GM12874 (cell line): ENCODE data around the gene NEK3.

Experiments
- TF ChIP-seq, protein P1 (sequence below): IDR thresholded peaks from 2 replicates; pipeline ENCODE4 v1.5.1; 2011; ENCODE audit warnings: low read depth, mild to moderate bottlenecking, control low read depth, low read length, moderate library complexity; ENCODE audit not compliant: insufficient read depth

NEK3 gene

DNA sequence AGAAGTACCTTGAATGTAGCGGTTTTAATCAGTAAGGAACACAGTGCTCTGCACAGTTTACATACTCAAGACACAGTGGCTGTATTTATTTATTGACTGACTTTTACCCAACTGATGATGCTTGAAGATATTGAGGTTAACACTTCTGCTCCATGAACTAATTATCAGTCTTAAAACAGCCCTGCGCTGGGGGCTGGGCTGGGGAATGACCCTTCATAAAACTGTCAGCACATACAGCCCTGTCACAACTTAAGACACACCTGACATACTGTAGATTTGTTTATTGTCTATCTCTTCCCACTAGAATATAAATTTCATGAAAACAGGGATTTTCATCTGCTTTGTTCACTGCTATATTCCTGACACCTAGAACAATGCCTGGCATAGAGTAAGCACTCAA is 41.3 kb downstream of the NEK3 start:
- TF ChIP-seq, protein P1, sequence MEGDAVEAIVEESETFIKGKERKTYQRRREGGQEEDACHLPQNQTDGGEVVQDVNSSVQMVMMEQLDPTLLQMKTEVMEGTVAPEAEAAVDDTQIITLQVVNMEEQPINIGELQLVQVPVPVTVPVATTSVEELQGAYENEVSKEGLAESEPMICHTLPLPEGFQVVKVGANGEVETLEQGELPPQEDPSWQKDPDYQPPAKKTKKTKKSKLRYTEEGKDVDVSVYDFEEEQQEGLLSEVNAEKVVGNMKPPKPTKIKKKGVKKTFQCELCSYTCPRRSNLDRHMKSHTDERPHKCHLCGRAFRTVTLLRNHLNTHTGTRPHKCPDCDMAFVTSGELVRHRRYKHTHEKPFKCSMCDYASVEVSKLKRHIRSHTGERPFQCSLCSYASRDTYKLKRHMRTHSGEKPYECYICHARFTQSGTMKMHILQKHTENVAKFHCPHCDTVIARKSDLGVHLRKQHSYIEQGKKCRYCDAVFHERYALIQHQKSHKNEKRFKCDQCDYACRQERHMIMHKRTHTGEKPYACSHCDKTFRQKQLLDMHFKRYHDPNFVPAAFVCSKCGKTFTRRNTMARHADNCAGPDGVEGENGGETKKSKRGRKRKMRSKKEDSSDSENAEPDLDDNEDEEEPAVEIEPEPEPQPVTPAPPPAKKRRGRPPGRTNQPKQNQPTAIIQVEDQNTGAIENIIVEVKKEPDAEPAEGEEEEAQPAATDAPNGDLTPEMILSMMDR: no peak

DNA sequence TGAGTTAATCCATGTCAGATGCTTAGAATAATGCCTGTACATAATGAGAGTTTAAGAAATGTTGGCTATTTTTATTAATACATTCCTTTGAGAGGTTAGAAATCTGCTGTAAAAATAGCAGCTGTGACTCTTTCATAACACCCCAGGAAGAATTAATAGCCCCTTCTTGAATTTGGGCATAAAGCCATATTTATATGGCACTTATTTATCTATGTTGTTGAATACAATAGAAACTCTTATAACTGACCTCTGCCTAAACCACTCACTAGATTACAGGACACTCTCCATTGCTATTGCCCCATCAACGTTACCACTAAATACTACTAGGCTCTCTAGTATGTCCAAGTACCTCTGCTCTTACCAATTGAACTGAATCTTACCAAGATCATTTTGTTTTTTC is 46.8 kb downstream of the NEK3 start:
- TF ChIP-seq, protein P1: no peak

DNA sequence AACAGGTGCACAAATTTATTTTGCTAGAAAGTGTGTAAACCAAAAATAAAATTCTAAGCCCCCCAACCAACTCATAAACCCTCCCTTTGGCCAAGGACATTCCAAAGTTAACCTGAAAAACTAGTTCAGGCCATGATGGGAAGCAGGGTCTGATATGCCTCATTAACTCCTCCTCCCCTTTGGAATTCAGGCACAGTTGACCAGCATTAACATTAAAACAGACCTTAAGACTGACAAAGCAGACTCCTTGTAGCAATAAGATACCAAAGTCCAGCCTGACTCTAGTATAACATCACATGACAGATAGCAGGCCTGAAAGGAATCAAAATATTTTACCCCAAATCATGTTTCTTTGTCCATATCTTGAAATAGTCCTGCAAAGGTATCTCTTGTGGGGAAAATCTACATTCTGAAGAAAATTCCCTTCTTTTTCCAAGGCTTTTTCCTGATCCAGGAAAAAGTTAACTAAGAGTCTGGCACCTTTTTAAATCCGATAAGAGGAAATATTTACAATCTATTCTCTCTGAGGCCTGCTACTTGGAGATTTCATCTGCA is 50.2 kb downstream of the NEK3 start:
- TF ChIP-seq, protein P1: no peak

DNA sequence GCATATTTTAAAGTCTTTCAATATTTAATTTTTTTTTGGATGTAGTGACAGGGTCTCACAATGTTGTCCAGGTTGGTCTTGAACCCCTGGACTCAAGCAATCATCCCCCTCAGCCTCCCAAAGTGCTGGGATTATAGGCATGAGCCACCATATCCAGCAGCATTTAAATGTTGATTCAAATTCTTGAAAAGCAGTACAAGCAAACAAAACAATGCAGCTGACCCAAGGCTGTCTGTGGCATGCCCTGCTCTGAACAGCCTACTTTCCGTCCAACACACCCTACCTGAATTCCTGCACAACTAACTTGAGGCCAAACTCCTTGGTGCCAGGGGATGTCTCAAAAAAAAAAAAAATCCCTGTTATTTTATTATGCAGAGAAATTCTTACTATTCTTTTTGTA is 53.6 kb downstream of the NEK3 start:
- TF ChIP-seq, protein P1: no peak

DNA sequence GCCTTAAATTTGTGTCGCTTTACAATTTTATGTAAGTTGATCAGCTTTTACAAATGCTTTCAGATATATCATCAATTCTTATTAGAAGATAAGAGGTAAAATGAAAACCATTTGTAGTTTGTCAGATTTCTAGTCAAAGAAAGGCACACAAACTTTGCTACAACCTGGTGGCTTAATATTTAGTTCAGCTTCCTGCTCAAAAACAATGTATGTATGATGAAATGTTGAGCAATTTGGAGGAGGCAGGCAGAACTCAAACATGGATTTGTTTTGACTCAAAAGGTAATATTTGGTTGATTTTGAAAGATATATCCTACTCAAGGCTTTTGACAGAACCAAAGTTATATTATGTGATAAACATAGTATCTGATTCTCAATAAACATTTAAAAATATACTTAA is 54.8 kb downstream of the NEK3 start:
- TF ChIP-seq, protein P1: no peak

DNA sequence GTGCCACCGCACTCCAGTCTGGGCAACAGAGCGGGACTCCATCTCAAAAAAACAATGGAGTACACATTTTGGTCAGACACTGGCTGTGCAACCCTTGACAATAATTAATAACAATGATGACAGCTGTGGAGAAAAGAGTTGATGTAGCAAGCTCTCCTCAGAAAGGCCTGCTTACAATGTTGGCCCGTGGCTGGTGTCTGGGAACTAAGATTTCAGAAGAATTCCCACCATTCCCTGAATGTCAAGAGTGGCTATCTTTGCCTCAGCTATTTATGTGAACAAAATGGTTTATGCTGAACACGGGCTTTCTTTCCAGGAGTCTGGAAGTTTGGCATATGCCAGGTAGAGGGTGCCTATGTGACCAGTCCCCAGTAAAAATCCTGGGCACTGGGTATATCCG is 56.0 kb downstream of the NEK3 start:
- TF ChIP-seq, protein P1: no peak

DNA sequence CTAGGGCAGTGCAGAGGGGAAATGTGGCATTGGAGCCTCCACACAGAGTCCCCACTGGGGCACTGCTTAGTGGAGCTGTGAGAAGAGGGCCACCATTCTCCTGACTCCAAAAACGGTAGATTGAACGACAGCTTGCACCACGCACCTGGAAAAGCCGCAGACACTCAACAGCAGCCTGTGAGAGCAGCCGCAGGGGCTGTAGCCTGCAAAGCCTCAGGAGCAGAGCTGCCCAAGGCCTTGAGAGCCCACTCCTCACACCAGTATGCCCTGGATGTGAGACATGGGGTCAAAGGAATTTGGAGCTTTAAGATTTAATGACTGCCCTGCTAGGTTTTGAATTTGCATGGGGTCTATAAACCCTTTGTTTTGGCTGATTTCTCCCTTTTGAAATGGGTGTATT is 62.2 kb downstream of the NEK3 start:
- TF ChIP-seq, protein P1: no peak
